ENCODE measurements around the gene ZNF174.

The ZNF174 gene

GRCh38 chr16:3443108-3444031, 42.4 kb downstream of the ZNF174 start, which contains the start of the genes NAA60 and ZNF597:
NAA60 (plus strand) TSS chr16:3443680; CDS start chr16:3476228, 32,548 bp downstream.
ZNF597 (minus strand) TSS chr16:3443504; CDS start chr16:3443153, 351 bp downstream.
- DNase-seq = peak; percentile 94

GRCh38 chr16:3444032-3444388, 43.0 kb downstream of the ZNF174 start:
- DNase-seq = peak; percentile 61

GRCh38 chr16:3454093-3454492, 53.1 kb downstream of the ZNF174 start:
- DNase-seq = no peak

- DNase-seq = no peak
Observed at GRCh38 chr16:3454631-3455147, 53.7 kb downstream of the ZNF174 start.

- peak; percentile 93 for DNase-seq
Observed at GRCh38 chr16:3457434-3458252, 56.6 kb downstream of the ZNF174 start.

- DNase-seq = no peak
Observed at GRCh38 chr16:3458278-3458851, 57.4 kb downstream of the ZNF174 start.

GRCh38 chr16:3458852-3459361, 57.9 kb downstream of the ZNF174 start:
- DNase-seq = peak; percentile 26
